CD4-positive, alpha-beta T cell treated with Interleukin-17A for 1 hour (primary cell): ENCODE data around the gene HLX.

ENCODE experiments used
- DNase-seq: peaks from one replicate; pipeline ENCODE4 v3.0.0-alpha.2; 2020

HLX gene

GRCh38 chr1:220882061-220882891 is 3.0 kb downstream of the HLX start:
- DNase-seq: no peak

GRCh38 chr1:220884109-220884980 is 5.1 kb downstream of the HLX start:
- DNase-seq: no peak

GRCh38 chr1:220884981-220885918 is 6.0 kb downstream of the HLX start:
- DNase-seq: no peak

GRCh38 chr1:220885971-220886370 is 6.7 kb downstream of the HLX start:
- DNase-seq: no peak

GRCh38 chr1:220886470-220887201 is 7.4 kb downstream of the HLX start:
- no peak for DNase-seq

- no peak for DNase-seq
Observed at GRCh38 chr1:220887202-220887519, 7.9 kb downstream of the HLX start.

GRCh38 chr1:220887520-220888416 is 8.5 kb downstream of the HLX start:
- DNase-seq: no peak

GRCh38 chr1:220888417-220888986 is 9.3 kb downstream of the HLX start:
- no peak for DNase-seq

GRCh38 chr1:220889333-220889732 is 10.1 kb downstream of the HLX start:
- no peak for DNase-seq

- DNase-seq: no peak
Observed at GRCh38 chr1:220889848-220890287, 10.6 kb downstream of the HLX start.

- DNase-seq: no peak
Observed at GRCh38 chr1:220890602-220891001, 11.4 kb downstream of the HLX start.

- no peak for DNase-seq
Observed at GRCh38 chr1:220891224-220892085, 12.2 kb downstream of the HLX start.

GRCh38 chr1:220892086-220892376 is 12.8 kb downstream of the HLX start:
- DNase-seq: no peak

- DNase-seq: no peak
Observed at GRCh38 chr1:220892997-220893700, 13.9 kb downstream of the HLX start.

- no peak for DNase-seq
Observed at GRCh38 chr1:220893701-220894024, 14.4 kb downstream of the HLX start.

- DNase-seq: no peak
Observed at GRCh38 chr1:220894025-220894923, 15.0 kb downstream of the HLX start.

- DNase-seq: no peak
Observed at GRCh38 chr1:220894924-220895256, 15.6 kb downstream of the HLX start.

GRCh38 chr1:220895412-220895946 is 16.2 kb downstream of the HLX start:
- DNase-seq: no peak
